ENCODE data around the gene CARD10. TPM values are rescaled to one million over a fixed set of nuclear protein-coding genes. Genes with fewer than 3 reads are reported as not detected.

CARD10 gene
- total RNA-seq, 1 experiment from 2014 or later, result 63.9 TPM

DNA sequence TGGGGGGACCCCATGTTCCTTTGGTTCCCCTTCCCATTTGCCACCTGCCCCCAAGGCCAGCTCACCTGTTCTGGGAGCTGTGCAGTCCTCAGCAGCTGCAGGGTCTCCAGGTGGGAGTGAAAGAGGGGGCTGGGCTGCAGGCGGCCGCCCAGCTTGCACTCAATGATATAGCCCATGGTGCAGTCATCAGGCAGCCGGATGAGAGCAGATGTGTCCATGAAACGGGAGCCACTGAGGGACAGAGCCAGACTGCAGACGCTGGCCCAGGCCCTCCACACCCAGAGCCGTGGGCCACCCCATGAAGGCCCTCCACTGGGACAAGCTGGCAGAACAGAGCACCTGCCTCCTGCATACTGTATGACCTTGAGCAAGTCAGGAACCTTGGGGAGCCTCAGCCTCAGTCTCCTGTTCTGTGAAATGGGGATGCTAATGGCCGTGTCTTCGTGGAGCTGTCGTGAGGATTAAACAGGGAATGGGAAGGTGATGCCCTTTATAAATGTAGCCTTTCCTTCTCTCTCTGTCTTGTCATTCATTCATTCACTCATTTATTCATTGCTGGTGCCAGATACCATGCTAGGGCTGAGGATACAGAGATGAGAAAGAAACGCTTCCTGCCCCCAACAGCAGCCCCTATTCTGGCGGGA lies 44.6 kb downstream of the CARD10 start:
- Histone ChIP-seq H3F3A (ENCODE audit: insufficient read depth, low read depth) (peaks cover 23% of the 10 kb centered on the region; the same call in 1 of the 2 replicates), H3K4me3 (no peak overlapping the region), H3K4me1 (replicated peaks; ENCODE audit: insufficient read depth) (no peaks in the 10 kb centered on the region), H3K36me3 (ENCODE audit: low read depth) (no peaks in the 10 kb centered on the region), H3K9me2 (ENCODE audit: insufficient read depth) (no peaks in the 10 kb centered on the region), H3K27me3 (ENCODE audit: insufficient read depth, low read depth) (no peaks in the 10 kb centered on the region), H2AFZ (no peak overlapping the region), H4K20me1 (ENCODE audit: insufficient read depth) (no peaks in the 10 kb centered on the region), H3K79me2 (ENCODE audit: low read depth) (no peaks in the 10 kb centered on the region), H3K4me2 (no peak overlapping the region), H3K27ac (no peak overlapping the region), H3K9me3 (ENCODE audit: insufficient read depth, low read depth) (no peaks in the 10 kb centered on the region)
- no TSS peak for BruUV-seq (replicated peaks)
- POLR2A ChIA-PET (ENCODE audit: unreplicated experiment), result interaction anchor here (0.6 kb wide), 1 partner anchor 74 kb away, joined by 6 read pairs; no protein-coding TSS in a partner anchor
- DNase-seq, result no peak
- intact Hi-C loops (cut with micrococcal nuclease; ENCODE audit: unreplicated experiment), result no loop called here
- no peak for TF ChIP-seq EZH2 (IDR thresholded peaks at IDR 0.05; ENCODE audit: low read depth)
- TF ChIP-seq, protein P1, sequence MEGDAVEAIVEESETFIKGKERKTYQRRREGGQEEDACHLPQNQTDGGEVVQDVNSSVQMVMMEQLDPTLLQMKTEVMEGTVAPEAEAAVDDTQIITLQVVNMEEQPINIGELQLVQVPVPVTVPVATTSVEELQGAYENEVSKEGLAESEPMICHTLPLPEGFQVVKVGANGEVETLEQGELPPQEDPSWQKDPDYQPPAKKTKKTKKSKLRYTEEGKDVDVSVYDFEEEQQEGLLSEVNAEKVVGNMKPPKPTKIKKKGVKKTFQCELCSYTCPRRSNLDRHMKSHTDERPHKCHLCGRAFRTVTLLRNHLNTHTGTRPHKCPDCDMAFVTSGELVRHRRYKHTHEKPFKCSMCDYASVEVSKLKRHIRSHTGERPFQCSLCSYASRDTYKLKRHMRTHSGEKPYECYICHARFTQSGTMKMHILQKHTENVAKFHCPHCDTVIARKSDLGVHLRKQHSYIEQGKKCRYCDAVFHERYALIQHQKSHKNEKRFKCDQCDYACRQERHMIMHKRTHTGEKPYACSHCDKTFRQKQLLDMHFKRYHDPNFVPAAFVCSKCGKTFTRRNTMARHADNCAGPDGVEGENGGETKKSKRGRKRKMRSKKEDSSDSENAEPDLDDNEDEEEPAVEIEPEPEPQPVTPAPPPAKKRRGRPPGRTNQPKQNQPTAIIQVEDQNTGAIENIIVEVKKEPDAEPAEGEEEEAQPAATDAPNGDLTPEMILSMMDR (conservative IDR thresholded peaks at IDR 0.05), result no peak
- CTCF ChIA-PET, result interaction anchor here (0.6 to 0.7 kb wide), 2 partner anchors 63 to 158 kb away, joined by 3 to 5 read pairs; no protein-coding TSS in a partner anchor

DNA sequence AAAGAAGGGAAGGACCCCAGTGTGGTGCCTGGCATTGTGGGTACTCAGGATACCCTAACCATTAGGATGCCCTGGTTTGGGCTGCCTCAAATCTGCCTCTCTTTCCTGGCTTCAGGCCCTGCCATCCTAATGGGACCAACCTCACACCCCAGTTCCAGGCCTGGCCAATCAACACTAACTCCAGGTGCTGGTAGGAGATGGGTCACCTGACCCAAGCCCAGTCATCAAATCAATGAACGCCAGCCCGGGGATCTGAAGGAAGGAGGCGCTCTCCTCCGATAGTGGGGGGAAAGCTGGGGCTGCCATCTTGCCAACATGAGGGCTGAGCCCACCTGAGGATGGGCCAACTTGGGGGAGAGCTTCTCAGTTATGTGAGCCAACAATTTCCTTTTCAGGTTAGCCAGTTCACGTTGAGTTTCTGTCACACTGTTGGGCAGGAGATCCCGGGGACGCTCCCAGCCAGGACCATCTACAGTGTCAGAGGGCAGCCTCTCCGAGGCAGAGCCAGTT lies 45.7 kb downstream of the CARD10 start:
- H4K20me1 ChIP-seq (ENCODE audit: insufficient read depth), result no peaks in the 10 kb centered on the region
- no peaks in the 10 kb centered on the region for H3K36me3 ChIP-seq (ENCODE audit: low read depth)
- no peaks in the 10 kb centered on the region for H3K79me2 ChIP-seq (ENCODE audit: low read depth)
- no peak for TF ChIP-seq EZH2 (IDR thresholded peaks at IDR 0.05; ENCODE audit: low read depth)
- TF ChIP-seq, protein P1 (conservative IDR thresholded peaks at IDR 0.05), result no peak
- H3K9me3 ChIP-seq (ENCODE audit: insufficient read depth, low read depth), result no peaks in the 10 kb centered on the region
- ChIA-PET POLR2A (ENCODE audit: unreplicated experiment) (no interaction called here), CTCF (interaction anchor here (1.5 to 1.6 kb wide), 2 partner anchors 68 to 119 kb away, joined by 3 to 9 read pairs; no protein-coding TSS in a partner anchor)
- no peak for DNase-seq
- H2AFZ ChIP-seq, result no peak overlapping the region
- intact Hi-C loops (cut with micrococcal nuclease; ENCODE audit: unreplicated experiment), result no loop called here
- no peak overlapping the region for H3K27ac ChIP-seq
- H3K4me2 ChIP-seq, result no peak overlapping the region
- no peaks in the 10 kb centered on the region for H3K9me2 ChIP-seq (ENCODE audit: insufficient read depth)
- H3K4me1 ChIP-seq (replicated peaks; ENCODE audit: insufficient read depth), result no peaks in the 10 kb centered on the region
- H3K27me3 ChIP-seq (ENCODE audit: insufficient read depth, low read depth), result no peaks in the 10 kb centered on the region
- H3K4me3 ChIP-seq, result no peak overlapping the region
- peaks cover 21% of the 10 kb centered on the region; the same call in 1 of the 2 replicates for H3F3A ChIP-seq (ENCODE audit: insufficient read depth, low read depth)
- no TSS peak for BruUV-seq (replicated peaks)

DNA sequence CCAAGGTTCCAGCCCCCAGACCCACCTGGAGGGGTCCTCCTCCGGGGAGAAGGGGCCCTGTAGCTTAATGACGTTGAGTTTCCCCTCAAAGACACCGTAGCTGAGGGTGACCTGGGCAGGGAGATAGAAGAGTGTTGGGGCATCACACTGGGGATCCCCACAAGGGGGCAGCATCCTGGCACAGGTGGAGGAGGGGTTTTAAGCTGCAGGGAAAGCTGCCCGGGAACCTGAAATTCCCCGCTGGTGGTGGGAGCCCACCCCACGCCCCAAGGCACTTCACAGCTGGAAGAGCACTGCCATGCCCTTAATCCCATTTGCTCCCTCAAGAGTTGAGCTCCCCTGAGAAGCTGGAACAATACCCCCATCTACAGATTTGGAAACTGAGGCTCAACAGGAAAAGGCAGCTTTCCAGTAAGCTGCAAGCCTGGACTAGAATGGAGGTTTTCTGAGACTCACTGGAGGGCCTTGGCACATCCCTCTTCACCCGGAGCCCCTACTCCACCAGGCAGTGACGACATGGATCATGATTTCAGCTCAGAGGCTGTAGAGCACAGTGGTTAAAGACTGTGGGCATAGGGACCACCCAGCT lies 46.7 kb downstream of the CARD10 start:
- Histone ChIP-seq H3K4me2 (no peak overlapping the region), H3K27ac (no peak overlapping the region), H3K27me3 (ENCODE audit: insufficient read depth, low read depth) (no peaks in the 10 kb centered on the region), H3K9me2 (ENCODE audit: insufficient read depth) (no peaks in the 10 kb centered on the region), H4K20me1 (ENCODE audit: insufficient read depth) (no peaks in the 10 kb centered on the region), H3K4me3 (no peak overlapping the region), H2AFZ (no peak overlapping the region), H3F3A (ENCODE audit: insufficient read depth, low read depth) (peaks cover 12% of the 10 kb centered on the region; the same call in 1 of the 2 replicates), H3K9me3 (ENCODE audit: insufficient read depth, low read depth) (no peaks in the 10 kb centered on the region), H3K4me1 (replicated peaks; ENCODE audit: insufficient read depth) (no peaks in the 10 kb centered on the region), H3K79me2 (ENCODE audit: low read depth) (no peaks in the 10 kb centered on the region), H3K36me3 (ENCODE audit: low read depth) (no peaks in the 10 kb centered on the region)
- TF ChIP-seq, protein P1 (conservative IDR thresholded peaks at IDR 0.05), result peak; percentile 88
- no peak for TF ChIP-seq EZH2 (IDR thresholded peaks at IDR 0.05; ENCODE audit: low read depth)
- intact Hi-C loops (cut with micrococcal nuclease; ENCODE audit: unreplicated experiment), result loop anchor here (1.0 kb wide), 1 partner anchor 66 kb away; no protein-coding TSS in a partner anchor
- POLR2A ChIA-PET (ENCODE audit: unreplicated experiment), result interaction anchor here (0.6 kb wide), 1 partner anchor 98 kb away, joined by 5 read pairs; no protein-coding TSS in a partner anchor
- BruUV-seq (replicated peaks), result no TSS peak
- CTCF ChIA-PET, result interaction anchor here (0.5 to 1.6 kb wide), 11 partner anchors 25 to 156 kb away, joined by 3 to 13 read pairs (median 6); partner anchors contain the start of gene CARD10
- DNase-seq, result peak in 1 of 2 experiments; percentile 56
